ENCODE results near the gene IP6K3.

DNA sequence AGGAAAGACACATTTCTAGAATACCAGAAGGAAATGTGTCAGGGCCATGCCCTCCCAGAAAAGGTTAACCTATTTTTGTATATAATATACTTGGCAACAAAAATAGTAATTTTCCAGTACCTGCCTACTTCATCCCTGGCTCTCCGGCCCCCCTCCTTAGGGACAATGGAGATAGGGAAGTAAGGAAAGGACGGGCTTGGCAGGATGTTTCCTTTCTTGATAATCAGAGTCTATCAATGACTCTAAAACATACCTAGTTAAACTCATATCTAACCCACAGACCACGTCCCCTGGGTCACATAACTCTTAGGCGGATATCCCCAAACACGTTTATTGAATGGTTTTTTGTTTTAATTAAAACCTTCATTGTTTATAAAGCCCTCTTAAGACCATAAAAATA, 47.0 kb downstream of the IP6K3 start:
- TF ChIP-seq, protein P1, sequence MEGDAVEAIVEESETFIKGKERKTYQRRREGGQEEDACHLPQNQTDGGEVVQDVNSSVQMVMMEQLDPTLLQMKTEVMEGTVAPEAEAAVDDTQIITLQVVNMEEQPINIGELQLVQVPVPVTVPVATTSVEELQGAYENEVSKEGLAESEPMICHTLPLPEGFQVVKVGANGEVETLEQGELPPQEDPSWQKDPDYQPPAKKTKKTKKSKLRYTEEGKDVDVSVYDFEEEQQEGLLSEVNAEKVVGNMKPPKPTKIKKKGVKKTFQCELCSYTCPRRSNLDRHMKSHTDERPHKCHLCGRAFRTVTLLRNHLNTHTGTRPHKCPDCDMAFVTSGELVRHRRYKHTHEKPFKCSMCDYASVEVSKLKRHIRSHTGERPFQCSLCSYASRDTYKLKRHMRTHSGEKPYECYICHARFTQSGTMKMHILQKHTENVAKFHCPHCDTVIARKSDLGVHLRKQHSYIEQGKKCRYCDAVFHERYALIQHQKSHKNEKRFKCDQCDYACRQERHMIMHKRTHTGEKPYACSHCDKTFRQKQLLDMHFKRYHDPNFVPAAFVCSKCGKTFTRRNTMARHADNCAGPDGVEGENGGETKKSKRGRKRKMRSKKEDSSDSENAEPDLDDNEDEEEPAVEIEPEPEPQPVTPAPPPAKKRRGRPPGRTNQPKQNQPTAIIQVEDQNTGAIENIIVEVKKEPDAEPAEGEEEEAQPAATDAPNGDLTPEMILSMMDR (IDR thresholded peaks at IDR 0.05): no peak
- TF ChIP-seq EZH2 (IDR thresholded peaks at IDR 0.05; ENCODE audit: borderline replicate concordance, insufficient read depth, low read depth, low read length, poor library complexity, severe bottlenecking): no peak
